ENCODE data around the gene ITGB6.
"Not testable (repeated sequence)": the region's sequence is repeated elsewhere in the genome, so short reads cannot be mapped to it uniquely, and the experiment has no call there.

The ITGB6 gene

DNA sequence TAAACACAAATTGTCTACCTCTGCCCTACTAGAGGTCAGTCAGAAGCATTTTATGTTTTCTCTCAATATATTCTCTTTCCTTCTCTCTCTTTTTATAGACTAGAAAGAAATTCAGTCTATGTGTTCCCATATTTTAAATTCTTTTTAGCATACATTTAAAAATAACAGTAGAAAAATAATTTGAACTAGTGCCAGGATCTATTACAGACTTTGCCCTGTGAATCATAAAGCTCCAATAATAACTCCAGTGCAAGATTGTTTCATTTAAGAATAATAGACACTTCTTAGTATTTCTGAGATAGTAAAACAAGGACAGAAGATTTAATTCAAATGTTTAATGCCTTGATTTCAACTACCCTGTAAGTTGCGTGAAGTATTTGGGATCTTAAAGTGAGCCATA is 60.1 kb downstream of the ITGB6 start:
- DNase-seq (ENCODE audit: low read depth), result no peak

DNA sequence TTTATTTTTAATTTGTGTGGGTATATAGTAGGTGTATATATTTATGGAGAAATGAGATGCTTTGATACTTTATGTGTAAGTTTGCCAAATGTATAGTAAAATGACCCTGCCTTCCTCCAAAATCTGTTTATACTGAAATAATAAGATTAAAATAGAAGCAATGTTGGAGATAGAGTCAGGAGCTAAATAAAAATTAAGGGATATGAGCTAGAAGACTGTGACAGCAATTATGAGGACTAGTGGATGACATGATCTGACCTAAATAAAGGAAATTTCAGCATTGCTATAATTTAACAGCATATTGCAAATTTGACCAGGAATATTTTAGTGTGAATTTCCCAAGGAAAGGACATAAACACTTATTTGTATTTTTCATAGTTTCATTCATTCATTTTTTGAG is 60.7 kb downstream of the ITGB6 start:
- no peak for DNase-seq (ENCODE audit: low read depth)

DNA sequence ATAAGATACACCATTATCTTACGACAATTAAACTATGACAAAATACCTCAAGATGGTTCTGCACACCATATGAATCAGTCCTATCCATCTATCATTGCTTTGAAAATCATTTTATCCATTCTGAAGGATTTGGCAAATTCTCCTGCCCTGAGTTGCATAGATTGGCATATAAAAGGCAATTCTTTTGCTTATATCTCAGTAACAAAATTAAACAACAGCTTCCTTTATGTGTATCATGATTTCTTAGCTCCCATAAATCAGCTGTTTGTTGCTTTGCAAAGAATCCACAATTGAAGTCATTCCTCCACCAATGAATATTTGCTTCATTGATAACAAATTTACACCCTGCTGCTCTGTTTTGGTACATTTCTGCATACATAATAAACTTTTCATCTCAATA is 61.7 kb downstream of the ITGB6 start:
- no peak for DNase-seq (ENCODE audit: low read depth)

DNA sequence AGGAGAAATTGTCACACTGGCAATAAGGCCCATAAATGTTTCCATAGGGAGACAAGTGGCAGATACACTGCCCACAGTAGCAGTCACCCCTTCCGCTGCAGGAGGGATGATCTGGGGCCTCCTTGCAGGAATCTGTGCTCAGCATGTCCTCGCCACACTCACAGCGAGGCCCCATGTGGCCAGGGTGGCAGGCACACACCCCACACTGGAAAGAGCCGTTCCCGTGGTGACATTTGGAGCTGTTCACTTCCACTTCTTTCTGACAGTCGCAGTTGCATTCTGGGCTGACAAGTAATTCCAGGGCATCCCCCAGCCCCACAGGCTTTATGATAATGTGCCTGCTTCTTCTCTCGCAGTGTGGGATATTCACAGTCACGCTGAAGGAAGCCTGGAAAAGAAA is 62.6 kb downstream of the ITGB6 start:
- DNase-seq (ENCODE audit: low read depth), result no peak

DNA sequence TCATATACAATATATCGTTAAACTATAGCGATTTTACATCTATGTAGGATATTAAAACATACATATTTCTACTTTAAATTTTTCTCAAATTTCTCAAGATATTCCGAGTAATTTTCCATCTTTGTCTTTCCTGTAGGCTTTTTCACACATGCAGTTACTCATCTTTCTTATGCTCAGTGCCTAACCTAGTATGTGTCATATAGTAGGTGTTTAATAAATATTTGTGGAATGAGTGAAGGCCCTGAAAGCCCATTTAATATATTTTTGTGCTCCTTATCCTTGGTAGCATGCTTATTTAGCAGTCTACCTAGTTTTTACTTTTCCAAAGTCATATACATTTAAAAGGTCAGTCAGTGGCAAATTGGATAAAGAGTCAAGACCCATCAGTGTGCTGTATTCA is 67.3 kb downstream of the ITGB6 start:
- no peak for DNase-seq (ENCODE audit: low read depth)

DNA sequence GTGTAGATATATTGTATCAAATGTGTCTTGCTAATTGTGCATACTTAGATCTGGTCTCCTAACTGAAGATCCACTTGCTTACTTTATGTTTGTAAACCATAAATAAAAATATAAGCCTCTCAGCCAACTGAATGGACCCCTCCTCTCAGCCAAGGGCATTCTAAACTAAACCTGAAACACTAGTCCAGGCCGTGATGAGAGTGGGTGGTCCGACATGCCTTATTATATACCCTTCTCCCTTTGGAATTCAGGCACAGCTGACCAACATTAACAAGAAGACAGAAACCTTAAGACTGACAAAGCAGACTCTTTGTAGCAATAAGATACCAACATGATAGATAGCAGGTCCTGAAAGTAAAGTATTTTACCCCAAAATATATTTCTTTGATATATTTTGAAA is 73.3 kb downstream of the ITGB6 start:
- DNase-seq (ENCODE audit: low read depth), result no peak

DNA sequence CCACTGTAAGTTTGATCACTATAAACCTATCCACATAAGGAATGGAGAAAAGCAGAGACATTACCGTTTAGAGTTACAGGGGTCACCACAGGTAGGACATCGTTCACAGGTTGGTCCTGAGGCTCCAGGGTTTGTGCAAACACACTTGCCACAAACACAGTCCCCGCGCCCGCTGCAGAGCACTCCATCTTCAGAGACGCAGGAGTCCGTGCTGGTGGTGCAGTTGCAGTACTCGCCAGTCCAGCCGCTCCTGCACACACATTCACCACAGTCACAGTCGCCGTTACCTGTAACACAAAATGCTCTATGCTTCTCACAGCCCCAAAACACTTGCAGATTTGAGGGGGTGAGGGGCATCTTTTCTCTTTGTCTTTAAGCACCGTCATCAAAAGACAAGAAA is 73.8 kb downstream of the ITGB6 start:
- no peak for DNase-seq (ENCODE audit: low read depth)

DNA sequence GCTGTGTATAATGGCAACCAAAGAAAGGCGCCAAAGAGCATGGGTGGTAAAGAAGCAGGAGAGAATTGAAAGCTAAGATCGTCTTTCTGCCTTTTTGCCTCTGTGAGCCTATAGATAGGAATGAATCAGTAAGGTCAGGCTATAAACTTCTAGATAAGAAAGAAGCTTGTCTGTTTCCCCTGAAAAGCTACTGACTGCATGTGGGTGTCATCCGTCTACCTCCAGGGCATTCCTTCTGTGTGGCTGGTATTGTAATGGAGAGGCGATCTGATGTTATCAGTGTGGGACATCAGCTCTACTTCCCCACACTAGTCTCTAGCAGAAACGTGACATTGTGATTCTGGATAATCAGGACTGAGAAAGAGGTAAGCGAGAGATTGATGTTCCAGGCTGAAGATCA is 74.2 kb downstream of the ITGB6 start:
- no peak for DNase-seq (ENCODE audit: low read depth)

DNA sequence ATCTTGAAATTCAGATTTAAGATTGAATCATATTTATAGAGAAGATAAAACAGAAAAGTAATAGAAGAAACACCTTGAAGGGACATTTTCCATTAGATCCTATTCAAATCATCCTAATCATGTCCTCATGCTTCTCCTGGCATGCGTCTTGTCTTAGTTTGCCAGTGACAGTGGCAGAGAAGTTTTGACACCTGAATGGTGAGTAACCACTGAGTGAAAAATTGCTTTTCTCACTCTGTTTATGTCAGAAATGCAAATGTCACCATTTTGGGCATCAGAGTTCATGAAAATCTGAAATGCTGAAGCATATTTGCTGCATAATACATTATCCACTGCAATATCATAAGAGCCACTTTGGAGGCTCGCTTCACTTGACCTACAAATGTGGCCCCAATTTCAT is 74.7 kb downstream of the ITGB6 start:
- no peak for DNase-seq (ENCODE audit: low read depth)

DNA sequence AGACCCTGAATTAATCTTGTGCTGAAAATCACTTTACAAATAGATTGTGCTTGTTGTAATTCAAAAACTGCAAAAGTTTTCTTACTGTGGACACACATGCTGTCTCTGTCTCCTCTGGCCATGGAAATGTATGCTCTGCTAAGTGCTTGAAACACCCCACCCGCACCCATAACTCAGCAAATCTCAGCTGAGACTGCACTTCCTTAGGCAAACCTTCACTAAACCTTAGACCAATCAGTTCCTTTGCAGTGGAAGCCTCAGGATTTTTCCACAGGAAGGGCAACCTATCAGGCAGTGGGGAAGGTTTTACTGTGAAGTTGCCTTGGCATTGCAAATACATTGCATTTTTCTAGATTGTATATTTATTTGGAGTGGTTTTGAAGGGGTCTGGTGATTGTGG is 75.5 kb downstream of the ITGB6 start:
- no peak for DNase-seq (ENCODE audit: low read depth)

DNA sequence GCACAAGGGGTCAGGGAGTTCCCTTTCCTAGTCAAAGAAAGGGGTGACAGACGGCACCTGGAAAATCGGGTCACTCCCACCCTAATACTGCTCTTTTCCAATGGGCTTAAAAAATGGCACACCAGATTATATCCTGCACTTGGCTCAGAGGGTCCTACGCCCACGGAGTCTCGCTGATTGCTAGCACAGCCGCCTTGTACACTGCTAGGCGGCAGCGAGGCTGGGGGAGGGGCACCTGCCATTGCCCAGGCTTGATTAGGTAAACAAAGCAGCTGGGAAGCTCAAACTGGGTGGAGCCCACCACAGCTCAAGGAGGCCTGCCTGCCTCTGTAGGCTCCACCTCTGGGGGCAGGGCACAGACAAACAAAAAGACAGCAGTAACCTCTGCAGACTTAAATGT is 85.4 kb downstream of the ITGB6 start:
- not testable (repeated sequence) for DNase-seq (ENCODE audit: low read depth)

DNA sequence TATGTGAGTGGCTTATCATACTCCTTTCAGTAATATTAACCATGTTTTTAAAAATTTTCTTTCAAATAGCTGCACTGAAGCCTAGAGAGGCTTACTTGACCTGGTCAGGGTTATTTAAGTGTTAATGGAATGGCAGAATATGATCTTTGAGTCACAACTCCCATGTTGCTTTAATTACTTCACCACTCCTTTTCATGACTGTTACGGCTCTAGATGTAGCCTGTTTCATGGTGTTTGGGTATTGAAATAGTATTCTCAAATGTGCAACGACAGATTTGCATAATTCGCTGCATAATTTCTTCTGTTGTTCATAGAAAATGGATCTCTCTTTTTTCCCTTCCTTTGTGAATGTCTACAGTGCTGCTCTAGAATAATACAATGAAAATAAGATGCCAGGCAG is 86.1 kb downstream of the ITGB6 start:
- DNase-seq (ENCODE audit: low read depth), result no peak

DNA sequence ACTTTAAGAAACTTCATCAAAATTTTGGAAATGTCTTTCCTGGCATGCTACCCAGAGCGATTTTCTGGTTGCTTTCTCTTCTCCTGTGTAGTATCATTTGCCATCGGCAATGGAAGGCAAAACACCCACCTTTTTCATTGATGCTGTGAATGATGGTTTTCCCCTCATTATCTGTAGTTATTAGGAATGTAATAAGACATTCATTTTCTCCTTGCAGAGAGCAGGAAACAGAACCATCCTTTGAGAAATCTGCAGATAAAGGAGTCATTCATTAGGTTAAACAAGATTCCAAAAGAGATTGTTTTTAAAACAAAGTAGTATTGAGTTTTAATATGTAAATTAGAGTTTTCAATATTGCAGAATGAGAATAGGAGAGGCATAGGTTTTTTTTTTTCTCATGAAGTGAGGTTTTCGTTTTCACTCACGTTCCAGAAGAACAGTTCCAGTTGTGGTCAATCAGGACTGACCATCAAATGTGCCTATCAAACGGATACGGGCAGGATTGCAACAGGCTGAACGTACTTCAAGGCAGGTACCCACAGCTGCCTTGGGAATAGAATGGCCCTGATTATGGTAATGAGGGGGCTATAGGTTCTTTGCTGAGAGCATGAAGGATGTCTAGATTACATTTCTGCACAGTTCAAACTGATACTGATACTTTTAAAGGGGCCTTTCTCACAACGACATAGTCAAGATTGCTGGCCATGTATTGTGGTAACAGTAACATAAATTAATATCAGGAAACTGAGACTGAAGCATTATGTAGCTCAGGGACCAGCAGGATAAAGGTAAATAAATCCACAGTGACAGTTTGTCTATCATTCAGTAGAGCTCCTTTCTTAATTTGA is 87.9 kb downstream of the ITGB6 start:
- no peak for DNase-seq (ENCODE audit: low read depth)

DNA sequence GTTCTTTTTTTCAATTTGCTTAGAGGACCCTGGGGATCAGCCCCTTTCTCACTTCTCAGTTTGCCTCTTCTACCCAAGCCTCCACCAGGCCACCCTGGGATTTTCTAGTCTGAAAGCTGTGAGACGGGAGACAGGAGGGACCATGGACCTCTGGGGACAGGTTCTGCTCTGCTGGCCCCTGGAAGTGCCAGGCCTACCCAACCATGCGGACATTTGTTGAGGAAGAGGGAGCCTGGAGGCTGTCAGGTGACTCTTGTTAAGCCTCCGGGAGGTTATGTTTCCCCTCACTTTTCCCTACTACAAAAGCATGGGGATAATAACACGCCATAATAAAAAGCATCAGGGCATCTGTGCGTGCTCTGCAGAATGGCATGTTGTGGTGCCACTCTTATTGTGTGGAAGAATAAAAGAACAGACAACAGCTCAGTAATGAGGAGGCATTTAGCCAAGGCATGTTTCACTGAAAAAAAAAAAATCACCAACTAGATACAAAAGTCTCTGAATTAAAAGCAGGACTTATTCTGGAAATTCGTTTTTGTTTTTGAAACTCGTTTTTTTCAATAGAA is 89.3 kb downstream of the ITGB6 start:
- DNase-seq (ENCODE audit: low read depth), result no peak

DNA sequence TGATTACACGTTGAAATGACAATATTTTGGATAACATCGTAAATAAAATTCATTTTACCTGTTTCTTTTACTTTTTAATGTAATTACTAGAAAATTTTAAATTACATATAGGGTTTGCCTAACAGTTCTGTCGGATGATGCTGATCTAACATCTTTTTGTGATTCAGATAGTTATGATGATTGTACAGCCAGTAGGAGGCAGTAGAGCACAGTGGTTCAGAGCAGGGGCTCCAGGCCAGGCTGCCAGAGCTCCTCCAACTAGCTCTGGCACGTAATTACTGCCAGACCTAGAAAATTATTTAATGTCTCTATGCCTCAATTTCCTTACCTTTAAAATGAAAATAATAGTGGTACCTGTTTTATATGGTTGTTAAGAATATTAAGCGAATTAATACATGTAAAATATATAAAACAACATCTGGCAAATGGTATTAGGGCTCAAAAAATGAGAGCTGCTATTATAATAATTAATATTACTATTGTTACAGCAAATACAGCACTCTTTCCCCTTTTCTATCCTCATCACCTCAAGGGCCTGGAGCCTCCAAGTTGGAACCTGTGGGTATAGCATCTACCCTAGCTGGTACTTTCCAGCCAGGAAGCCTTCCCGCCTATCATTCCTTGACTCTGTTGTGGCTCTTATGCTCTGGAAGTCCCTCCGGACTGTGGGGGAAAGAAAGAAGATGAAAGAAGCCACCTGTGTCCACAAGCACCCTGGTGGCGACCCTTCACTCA is 90.0 kb downstream of the ITGB6 start:
- DNase-seq (ENCODE audit: low read depth), result peak; percentile 12

DNA sequence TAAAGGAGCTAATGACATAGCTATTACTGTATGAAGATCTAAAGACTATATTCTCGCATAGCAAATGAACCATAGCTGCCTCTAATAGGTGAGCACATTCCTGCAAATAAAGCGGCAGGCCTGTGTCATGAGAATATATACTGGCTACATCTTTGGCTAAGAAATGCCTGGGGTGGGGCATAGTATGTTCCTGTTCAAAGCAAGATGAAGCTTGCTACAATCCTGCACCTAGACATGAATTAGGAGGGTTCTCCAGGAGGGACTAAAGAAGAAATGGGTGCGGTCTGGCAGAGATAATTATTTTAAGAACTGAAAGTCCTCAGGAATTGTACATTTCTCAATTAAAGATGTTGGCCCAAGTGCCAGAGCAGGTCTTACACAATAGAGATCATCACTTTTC is 90.8 kb downstream of the ITGB6 start:
- no peak for DNase-seq (ENCODE audit: low read depth)

DNA sequence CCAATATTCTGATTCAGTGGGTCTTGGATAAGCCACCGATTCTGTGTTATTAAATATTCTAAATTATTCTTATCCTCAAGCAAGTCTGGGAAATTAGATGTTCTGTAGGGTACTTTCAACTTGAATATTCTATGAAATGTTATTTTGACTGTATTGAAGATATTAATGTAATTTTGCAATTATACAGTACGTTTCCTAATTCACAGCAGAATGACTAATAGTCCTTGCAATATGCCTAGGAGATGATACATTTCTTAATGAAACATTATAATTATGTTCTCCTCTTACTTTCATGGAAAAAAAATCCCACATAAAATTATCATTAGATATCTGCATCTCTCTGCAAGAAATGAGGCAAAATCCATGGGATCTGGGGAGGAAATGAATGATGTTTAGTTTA is 91.4 kb downstream of the ITGB6 start:
- no peak for DNase-seq (ENCODE audit: low read depth)

DNA sequence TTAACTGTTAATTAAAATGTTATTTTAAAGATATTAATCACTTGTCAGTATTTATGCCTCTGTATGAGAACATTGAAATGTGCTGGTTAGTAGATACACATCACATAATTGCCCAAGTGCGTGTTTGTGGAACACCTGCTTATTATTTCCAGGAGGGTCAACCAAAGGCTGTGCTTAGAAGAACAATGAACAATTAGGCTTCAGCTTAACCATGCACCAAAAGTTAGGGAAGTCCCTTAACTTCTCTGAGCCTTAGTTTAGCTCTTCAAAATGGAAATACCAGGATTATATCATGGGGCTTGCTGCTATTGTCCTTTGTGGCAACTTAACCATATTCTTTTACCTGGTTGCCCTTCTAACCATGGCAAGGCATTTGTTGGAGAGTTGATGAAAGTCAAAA is 94.7 kb downstream of the ITGB6 start:
- DNase-seq (ENCODE audit: low read depth), result no peak

DNA sequence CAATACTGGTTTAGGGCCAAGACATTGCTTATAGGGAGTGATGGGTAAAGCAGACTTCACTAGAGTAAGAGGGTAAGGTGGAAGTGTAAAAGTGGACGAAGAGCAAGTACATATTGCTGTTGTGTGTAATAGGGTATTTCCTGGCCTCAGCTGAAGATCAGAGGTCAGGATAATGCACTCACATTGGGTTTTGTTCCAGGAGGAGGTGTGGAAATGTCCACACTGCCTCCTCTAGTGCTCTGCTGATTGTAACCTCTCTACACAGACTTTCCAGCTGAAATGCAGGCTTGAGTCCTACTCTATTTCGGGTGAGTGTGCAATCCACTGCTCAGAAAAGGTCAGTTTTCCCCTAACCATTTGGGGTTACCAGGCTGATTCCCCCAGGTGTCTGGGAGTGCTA is 96.0 kb downstream of the ITGB6 start:
- DNase-seq (ENCODE audit: low read depth), result no peak

DNA sequence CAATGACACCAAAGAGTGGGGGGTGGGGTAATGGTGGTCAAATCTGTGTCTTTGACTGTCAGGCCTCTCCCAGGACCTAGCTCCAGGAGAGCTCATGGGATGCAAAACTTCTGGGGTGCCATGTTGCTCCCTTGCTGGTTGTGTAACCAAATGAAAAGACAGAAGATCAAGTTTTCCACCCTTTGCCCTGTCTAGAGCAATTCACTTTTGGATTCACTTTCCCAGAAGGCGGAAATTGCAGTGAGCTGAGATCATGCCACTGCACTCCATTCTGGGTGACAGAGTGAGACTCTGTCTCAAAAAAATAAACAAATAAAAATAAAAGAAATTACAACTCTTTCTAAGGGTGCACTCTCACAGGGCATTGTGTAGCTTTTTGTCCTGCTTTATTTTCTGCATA is 102.7 kb downstream of the ITGB6 start:
- no peak for DNase-seq (ENCODE audit: low read depth)

DNA sequence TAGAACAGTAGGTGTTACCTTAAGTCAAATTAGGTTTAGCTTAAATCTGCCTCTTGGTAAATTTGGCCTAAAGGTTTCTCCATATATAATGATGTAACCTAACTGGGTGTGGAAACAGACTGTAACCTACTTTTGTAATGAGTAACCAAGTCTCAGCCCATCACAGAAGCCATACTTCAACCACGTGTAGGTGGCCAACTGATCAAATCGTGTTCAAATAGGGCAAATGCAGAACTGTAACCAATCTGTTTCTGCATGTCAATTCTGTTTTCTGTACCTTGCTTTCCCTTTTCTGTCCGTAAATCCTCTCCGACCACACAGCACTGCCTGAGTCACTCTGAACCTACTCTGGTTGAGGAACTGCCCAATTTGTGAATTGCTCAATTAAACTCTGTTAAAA is 103.7 kb downstream of the ITGB6 start:
- no peak for DNase-seq (ENCODE audit: low read depth)

DNA sequence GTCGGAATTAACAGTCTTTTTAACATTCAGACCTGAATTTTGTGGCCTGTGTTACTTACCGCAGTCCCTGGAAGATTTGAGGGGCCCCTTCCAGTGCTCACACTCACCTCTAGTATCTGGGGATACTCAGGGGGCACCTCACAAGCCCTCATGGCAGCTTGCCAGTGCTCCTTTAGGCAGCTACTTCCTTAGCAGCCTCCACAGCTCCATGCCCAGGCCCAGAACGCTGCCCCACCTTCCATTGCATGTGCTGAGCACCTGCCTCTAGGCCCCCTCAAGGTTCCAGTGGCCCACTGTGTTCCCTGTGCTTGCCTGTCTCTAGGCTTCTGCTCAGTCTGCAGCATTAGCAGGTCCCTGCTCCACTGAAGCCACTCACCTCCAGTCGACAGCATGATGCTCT is 107.6 kb downstream of the ITGB6 start:
- DNase-seq (ENCODE audit: low read depth), result no peak

DNA sequence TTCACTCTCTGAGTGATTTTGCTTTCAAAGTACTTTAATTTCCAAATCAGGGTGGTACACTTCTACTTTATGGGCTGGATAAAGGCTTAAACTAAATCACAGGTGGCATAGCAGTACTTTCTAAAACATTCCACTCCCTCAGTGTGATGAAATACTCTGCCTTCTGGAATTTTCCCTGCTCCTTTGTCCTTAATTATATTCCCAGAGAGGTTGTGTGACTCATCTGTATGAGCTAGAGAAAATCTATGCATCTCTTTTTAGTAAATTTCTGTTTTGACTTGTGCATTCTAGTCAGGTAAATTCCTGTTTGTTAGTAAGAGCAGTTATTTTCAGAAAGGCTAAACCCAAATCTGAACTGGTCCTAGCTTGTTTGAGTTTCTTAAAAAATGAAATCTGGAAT is 108.7 kb downstream of the ITGB6 start:
- DNase-seq (ENCODE audit: low read depth), result no peak
